Measurements from ENCODE around the gene MFSD11.

GRCh38 chr17:76720211-76720610, 17.7 kb upstream of the MFSD11 start:
- TF ChIP-seq, protein P1, sequence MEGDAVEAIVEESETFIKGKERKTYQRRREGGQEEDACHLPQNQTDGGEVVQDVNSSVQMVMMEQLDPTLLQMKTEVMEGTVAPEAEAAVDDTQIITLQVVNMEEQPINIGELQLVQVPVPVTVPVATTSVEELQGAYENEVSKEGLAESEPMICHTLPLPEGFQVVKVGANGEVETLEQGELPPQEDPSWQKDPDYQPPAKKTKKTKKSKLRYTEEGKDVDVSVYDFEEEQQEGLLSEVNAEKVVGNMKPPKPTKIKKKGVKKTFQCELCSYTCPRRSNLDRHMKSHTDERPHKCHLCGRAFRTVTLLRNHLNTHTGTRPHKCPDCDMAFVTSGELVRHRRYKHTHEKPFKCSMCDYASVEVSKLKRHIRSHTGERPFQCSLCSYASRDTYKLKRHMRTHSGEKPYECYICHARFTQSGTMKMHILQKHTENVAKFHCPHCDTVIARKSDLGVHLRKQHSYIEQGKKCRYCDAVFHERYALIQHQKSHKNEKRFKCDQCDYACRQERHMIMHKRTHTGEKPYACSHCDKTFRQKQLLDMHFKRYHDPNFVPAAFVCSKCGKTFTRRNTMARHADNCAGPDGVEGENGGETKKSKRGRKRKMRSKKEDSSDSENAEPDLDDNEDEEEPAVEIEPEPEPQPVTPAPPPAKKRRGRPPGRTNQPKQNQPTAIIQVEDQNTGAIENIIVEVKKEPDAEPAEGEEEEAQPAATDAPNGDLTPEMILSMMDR (IDR thresholded peaks at IDR 0.05 in 8 of 11, conservative IDR thresholded peaks at IDR 0.05 in 3 of 11): no peak
- TF ChIP-seq POLR2A (IDR thresholded peaks at IDR 0.05): no peak

Measured in spleen (tissue), 7 donors.